GM12878 (cell line): Measurements from ENCODE around the gene CNOT3. TPM values are rescaled to one million over a fixed set of nuclear protein-coding genes. Genes with fewer than 3 reads are reported as not detected.
A peak's percentile ranks its signal among the peaks of the same experiment; 100 is the strongest.

Experiments used
- ATAC-seq: fragments of 200-7000 bp; cut with Tn5 transposase; 3 replicates; pipeline ENCODE4 v1.9.1; 2020; ENCODE audit warnings: mild to moderate bottlenecking, moderate library complexity
- BruUV-seq: library from RNA; stranded (reverse); fragments of 400-500 nt; replicated peaks from 2 replicates; lab custom pipeline; 2021; lab: Mats Ljungman, UMichigan
- CTCF ChIA-PET: fragments of 300-600 bp; sonication (Branson Sonifier 250); formaldehyde crosslinking; extraction: SDS; loops from one replicate; lab custom pipeline; 2021; ENCODE audit warnings: inconsistent platforms; lab: Yijun Ruan, JAX
- POLR2A ChIA-PET: fragments of 350-600 bp; formaldehyde crosslinking; extraction: SDS; loops from one replicate; lab custom pipeline; 2021; ENCODE audit warnings: inconsistent platforms; lab: Charles Lee
- RAD21 ChIA-PET: fragments of 300-600 bp; sonication (Branson Sonifier 250); formaldehyde crosslinking; loops from one replicate; lab custom pipeline; 2023; ENCODE audit warnings: antibody characterized with exemption; ENCODE audit not compliant: unreplicated experiment; lab: Charles Lee
- SMC1A ChIA-PET: fragments of 300-600 bp; sonication (Branson Sonifier 250); formaldehyde crosslinking; loops from one replicate; lab custom pipeline; 2023; ENCODE audit not compliant: unreplicated experiment, uncharacterized antibody; lab: Charles Lee
- DNase-seq: peaks from one replicate; pipeline ENCODE4 v3.0.0-alpha.2; 2011; ENCODE audit warnings: low read depth, low spot score
- FAIRE-seq: peaks from 3 replicates; lab custom pipeline; 2011; peaks lifted over from hg19 to GRCh38; lab: Jason Lieb, UNC
- H2AFZ ChIP-seq: 2 replicates; pipeline ENCODE4 v1.6.0; 2011; ENCODE audit warnings: low read depth, low read length, control low read depth; ENCODE audit not compliant: control insufficient read depth
- H3K27ac ChIP-seq: 2 replicates; pipeline ENCODE4 v1.5.1; 2011; ENCODE audit warnings: control low read depth; ENCODE audit not compliant: control insufficient read depth, insufficient read depth
- H3K27me3 ChIP-seq, 2 experiments: replicated peaks in 1 of 2; 2 replicates each; pipeline versions ENCODE4 v1.6.0 to v1.6.1; 2011; ENCODE audit warnings: low read length in 1 of 2; ENCODE audit not compliant: control insufficient read depth in 2 of 2, insufficient read depth in 2 of 2
- H3K36me3 ChIP-seq, 2 experiments: 2 replicates each; pipeline ENCODE4 v1.5.1; 2011; ENCODE audit warnings: low read length in 1 of 2; ENCODE audit not compliant: control insufficient read depth in 2 of 2, insufficient read depth in 2 of 2
- H3K4me1 ChIP-seq: 2 replicates; pipeline ENCODE4 v1.6.1; 2011; ENCODE audit warnings: mild to moderate bottlenecking, low read length, moderate library complexity, mixed read lengths; ENCODE audit not compliant: control insufficient read depth, insufficient read depth
- H3K4me2 ChIP-seq: 2 replicates; pipeline ENCODE4 v1.6.0; 2011; ENCODE audit warnings: control low read depth; ENCODE audit not compliant: control insufficient read depth, insufficient read depth
- H3K4me3 ChIP-seq: fragments of 200-600 bp; sonication (generic); 2 replicates; pipeline ENCODE4 v1.5.1; 2016
- H3K79me2 ChIP-seq: 2 replicates; pipeline ENCODE4 v1.6.0; 2011; ENCODE audit warnings: low read length; ENCODE audit not compliant: control insufficient read depth, insufficient read depth
- H3K9ac ChIP-seq: 2 replicates; pipeline ENCODE4 v1.8.0; 2011; ENCODE audit warnings: low read length, control low read depth, mixed read lengths; ENCODE audit not compliant: control insufficient read depth, insufficient read depth
- H3K9me3 ChIP-seq: replicated peaks from 3 replicates; pipeline ENCODE4 v1.5.1; 2011; ENCODE audit warnings: mild to moderate bottlenecking, low read length; ENCODE audit not compliant: control insufficient read depth, insufficient read depth
- H4K20me1 ChIP-seq: 2 replicates; pipeline ENCODE4 v1.6.0; 2011; ENCODE audit not compliant: control insufficient read depth, insufficient read depth
- BACH1 ChIP-seq: fragments of 450-650 bp; IDR thresholded peaks from 2 replicates; pipeline ENCODE4 v1.6.1; 2017; ENCODE audit warnings: mild to moderate bottlenecking, borderline replicate concordance
- BHLHE40 ChIP-seq, 2 experiments: fragments of 450-650 bp in 1 of 2; IDR thresholded peaks; 2 replicates each; pipeline ENCODE4 v1.6.1; 2011 to 2017; ENCODE audit warnings: low read depth in 2 of 2, borderline replicate concordance in 1 of 2, improper control_type of control experiment in 1 of 2, low read length in 1 of 2, mild to moderate bottlenecking in 1 of 2
- ETV6 ChIP-seq, 2 experiments: fragments of 450-650 bp in 1 of 2; IDR thresholded peaks in 1 of 2; conservative IDR thresholded peaks in 1 of 2; 2 replicates each; pipeline ENCODE4 v1.6.1; 2014; ENCODE audit warnings: antibody characterized with exemption in 1 of 2, borderline replicate concordance in 1 of 2, low read depth in 1 of 2, mild to moderate bottlenecking in 1 of 2, moderate library complexity in 1 of 2
- MXI1 ChIP-seq: fragments of 150-350 bp; IDR thresholded peaks from 2 replicates; pipeline ENCODE4 v1.6.1; 2011; ENCODE audit warnings: low read depth, mild to moderate bottlenecking, inconsistent platforms, low read length, improper control_type of control experiment
- POLR2A ChIP-seq: IDR thresholded peaks from 2 replicates; pipeline ENCODE4 v1.6.1; 2011; ENCODE audit warnings: low read depth, mild to moderate bottlenecking, low read length
- SMAD5 ChIP-seq: IDR thresholded peaks from 2 replicates; pipeline ENCODE4 v1.6.1; 2016; ENCODE audit warnings: antibody characterized with exemption, low read depth
- WGBS: methylation state at CpG from one replicate; pipeline ENCODE4 v1.1.6; 2016; ENCODE audit warnings: low lambda C conversion rate; ENCODE audit not compliant: insufficient replicate concordance, insufficient coverage; ENCODE audit errors: missing lambda C conversion rate; 5-methylcytosine and 5-hydroxymethylcytosine counted together
- in situ Hi-C: fragments of 300-500 bp; cut with MboI; formaldehyde crosslinking; loops from 9 replicates; pipeline ENCODE4 v1.14.3; 2018; ENCODE audit warnings: mixed read lengths
- intact Hi-C: fragments of 100-400 bp; cut with micrococcal nuclease; formaldehyde crosslinking; loops from one replicate; pipeline ENCODE4 v1.14.2; 2022; ENCODE audit not compliant: unreplicated experiment
- polyA plus RNA-seq, 11 experiments: library from polyadenylated mRNA; depleted of rRNA in 4 of 11; unstranded in 6 of 11; stranded (reverse) in 5 of 11; fragments of >200 nt; fragmentation: Nextera tagmentation in 4 of 11; fragmentation: Illumina TruSeq in 1 of 11; extraction: Ambion mirVana in 4 of 11; extraction: Trizol in 1 of 11; gene quantifications; 1 replicate in 1 of 11; 2 replicates in 10 of 11; pipeline versions ENCODE4 v1.2.1 to v1.2.3, GENCODE V29; 2011 to 2016; ENCODE audit warnings: inconsistent platforms in 2 of 11, missing spikeins in 2 of 11, low read depth in 1 of 11
- total RNA-seq, 4 experiments: library from RNA; depleted of rRNA in 3 of 4; stranded (reverse); fragments of >200 nt in 3 of 4; fragmentation: Illumina TruSeq in 1 of 4; extraction: Trizol in 1 of 4; gene quantifications; 2 replicates each; pipeline versions ENCODE4 v1.2.1 to v1.2.3, GENCODE V29; 2013 to 2021
- TF ChIP-seq, protein P1 (sequence below): fragments of 450-650 bp; formaldehyde crosslinking; IDR thresholded peaks from 2 replicates; pipeline ENCODE4 v1.4.0; 2020; ENCODE audit warnings: mild to moderate bottlenecking, moderate library complexity
- TF ChIP-seq, protein P2 (sequence below): IDR thresholded peaks from 2 replicates; pipeline ENCODE4 v1.6.1; 2012; ENCODE audit warnings: low read depth, low read length, improper control_type of control experiment

Gene CNOT3
- total and polyA plus RNA-seq, 10 of the 15 experiments (the other 5 are each of a cell fraction or from before 2014, with no cell fraction given), result 0.14 to 45.1 (median 14.0) TPM

DNA sequence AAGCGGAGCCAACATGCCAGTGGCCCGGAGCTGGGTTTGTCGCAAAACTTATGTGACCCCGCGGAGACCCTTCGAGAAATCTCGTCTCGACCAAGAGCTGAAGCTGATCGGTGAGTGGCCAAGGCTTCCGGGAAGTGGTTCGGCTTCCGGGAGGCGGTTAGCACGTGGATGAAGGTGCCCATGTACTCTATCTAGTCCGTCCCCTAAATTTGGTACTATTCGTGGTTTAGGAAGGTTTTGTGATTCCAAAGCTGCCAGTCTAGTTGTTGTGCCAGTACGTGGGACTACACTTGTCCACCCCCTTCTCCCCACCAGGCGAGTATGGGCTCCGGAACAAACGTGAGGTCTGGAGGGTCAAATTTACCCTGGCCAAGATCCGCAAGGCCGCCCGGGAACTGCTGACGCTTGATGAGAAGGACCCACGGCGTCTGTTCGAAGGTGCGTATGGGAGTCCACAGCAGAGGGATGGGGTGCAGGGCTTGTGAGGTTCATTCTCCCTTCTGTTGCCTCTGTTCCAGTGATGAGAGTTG, 63.7 kb downstream of the CNOT3 start:
- ATAC-seq (peak; percentile 8), FAIRE-seq (no peak), DNase-seq (no peak)
- Histone ChIP-seq H3K79me2 (peaks cover 56% of the 10 kb centered on the region), H3K4me2 (peak overlapping the region; percentile 91), H2AFZ (no peak overlapping the region), H3K36me3 (peaks cover 18 to 21% of the 10 kb centered on the region in 2 experiments), H3K4me1 (peaks cover 19% of the 10 kb centered on the region), H3K9me3 (no peaks in the 10 kb centered on the region), H3K27ac (peak overlapping the region; percentile 96), H4K20me1 (peaks cover 11% of the 10 kb centered on the region), H3K27me3 (no peaks in the 10 kb centered on the region), H3K9ac (peak overlapping the region; percentile 96), H3K4me3 (peak overlapping the region; percentile 92)
- SMC1A ChIA-PET, result interaction anchor here (1.2 to 3.8 kb wide), 4 partner anchors 12 to 189 kb away, joined by 3 to 26 read pairs (median 4); partner anchors contain the start of genes CNOT3, MBOAT7 and TSEN34
- CTCF ChIA-PET, result interaction anchor here (1.1 to 3.3 kb wide), 2 partner anchors 10 to 12 kb away, joined by 3 to 15 read pairs; partner anchors contain the start of genes MBOAT7 and TSEN34
- POLR2A ChIA-PET, result interaction anchor here (0.6 to 7.7 kb wide), 6 partner anchors 11 to 905 kb away, joined by 3 to 100 read pairs (median 4); partner anchors contain the start of genes CNOT3, MBOAT7 and TSEN34
- TSS peak; percentile 79 for BruUV-seq
- in situ Hi-C loops (no loop called here), intact Hi-C loops (loop anchor here (2.0 kb wide), 1 partner anchor 64 kb away; the partner anchor contains the start of gene CNOT3)
- RAD21 ChIA-PET, result no interaction called here
- TF ChIP-seq MXI1 (0 out of 2 replicates have a peak, but pooled peaks have one; percentile 49), BACH1 (0 out of 2 replicates have a peak, but pooled peaks have one; percentile 2), SMAD5 (no peak), BHLHE40 (IDR thresholded peaks at IDR 0.05; ENCODE audit: borderline replicate concordance in 1 of 2, low read depth in 2 of 2, low read length in 1 of 2) (peak in 1 of 2 experiments; percentile 12; a peak in 1 of 4 replicates), POLR2A (no peak), ETV6 (conservative IDR thresholded peaks at IDR 0.05 in 1 of 2, IDR thresholded peaks at IDR 0.05 in 1 of 2; ENCODE audit: borderline replicate concordance in 1 of 2, low read depth in 1 of 2) (0 out of 4 replicates have a peak, but pooled peaks of 1 of the 2 experiments have one; percentile 15)
- TF ChIP-seq, protein P1, sequence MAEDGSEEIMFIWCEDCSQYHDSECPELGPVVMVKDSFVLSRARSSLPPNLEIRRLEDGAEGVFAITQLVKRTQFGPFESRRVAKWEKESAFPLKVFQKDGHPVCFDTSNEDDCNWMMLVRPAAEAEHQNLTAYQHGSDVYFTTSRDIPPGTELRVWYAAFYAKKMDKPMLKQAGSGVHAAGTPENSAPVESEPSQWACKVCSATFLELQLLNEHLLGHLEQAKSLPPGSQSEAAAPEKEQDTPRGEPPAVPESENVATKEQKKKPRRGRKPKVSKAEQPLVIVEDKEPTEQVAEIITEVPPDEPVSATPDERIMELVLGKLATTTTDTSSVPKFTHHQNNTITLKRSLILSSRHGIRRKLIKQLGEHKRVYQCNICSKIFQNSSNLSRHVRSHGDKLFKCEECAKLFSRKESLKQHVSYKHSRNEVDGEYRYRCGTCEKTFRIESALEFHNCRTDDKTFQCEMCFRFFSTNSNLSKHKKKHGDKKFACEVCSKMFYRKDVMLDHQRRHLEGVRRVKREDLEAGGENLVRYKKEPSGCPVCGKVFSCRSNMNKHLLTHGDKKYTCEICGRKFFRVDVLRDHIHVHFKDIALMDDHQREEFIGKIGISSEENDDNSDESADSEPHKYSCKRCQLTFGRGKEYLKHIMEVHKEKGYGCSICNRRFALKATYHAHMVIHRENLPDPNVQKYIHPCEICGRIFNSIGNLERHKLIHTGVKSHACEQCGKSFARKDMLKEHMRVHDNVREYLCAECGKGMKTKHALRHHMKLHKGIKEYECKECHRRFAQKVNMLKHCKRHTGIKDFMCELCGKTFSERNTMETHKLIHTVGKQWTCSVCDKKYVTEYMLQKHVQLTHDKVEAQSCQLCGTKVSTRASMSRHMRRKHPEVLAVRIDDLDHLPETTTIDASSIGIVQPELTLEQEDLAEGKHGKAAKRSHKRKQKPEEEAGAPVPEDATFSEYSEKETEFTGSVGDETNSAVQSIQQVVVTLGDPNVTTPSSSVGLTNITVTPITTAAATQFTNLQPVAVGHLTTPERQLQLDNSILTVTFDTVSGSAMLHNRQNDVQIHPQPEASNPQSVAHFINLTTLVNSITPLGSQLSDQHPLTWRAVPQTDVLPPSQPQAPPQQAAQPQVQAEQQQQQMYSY (CRISPR knock-in tag), result peak; percentile 7; the same call in 1 of the 2 replicates
- TF ChIP-seq, protein P2, sequence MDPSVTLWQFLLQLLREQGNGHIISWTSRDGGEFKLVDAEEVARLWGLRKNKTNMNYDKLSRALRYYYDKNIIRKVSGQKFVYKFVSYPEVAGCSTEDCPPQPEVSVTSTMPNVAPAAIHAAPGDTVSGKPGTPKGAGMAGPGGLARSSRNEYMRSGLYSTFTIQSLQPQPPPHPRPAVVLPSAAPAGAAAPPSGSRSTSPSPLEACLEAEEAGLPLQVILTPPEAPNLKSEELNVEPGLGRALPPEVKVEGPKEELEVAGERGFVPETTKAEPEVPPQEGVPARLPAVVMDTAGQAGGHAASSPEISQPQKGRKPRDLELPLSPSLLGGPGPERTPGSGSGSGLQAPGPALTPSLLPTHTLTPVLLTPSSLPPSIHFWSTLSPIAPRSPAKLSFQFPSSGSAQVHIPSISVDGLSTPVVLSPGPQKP, result 0 out of 2 replicates have a peak, but pooled peaks have one; percentile 13
- WGBS, result 2% methylated on average over 28 of the region's 28 CpGs
